ENCODE results near the gene TCL1B. TPM values are rescaled to one million over a fixed set of nuclear protein-coding genes. Genes with fewer than 3 reads are reported as not detected.

TCL1B gene
- total and polyA plus RNA-seq, 5 donors from 2014 or later: not detected

DNA sequence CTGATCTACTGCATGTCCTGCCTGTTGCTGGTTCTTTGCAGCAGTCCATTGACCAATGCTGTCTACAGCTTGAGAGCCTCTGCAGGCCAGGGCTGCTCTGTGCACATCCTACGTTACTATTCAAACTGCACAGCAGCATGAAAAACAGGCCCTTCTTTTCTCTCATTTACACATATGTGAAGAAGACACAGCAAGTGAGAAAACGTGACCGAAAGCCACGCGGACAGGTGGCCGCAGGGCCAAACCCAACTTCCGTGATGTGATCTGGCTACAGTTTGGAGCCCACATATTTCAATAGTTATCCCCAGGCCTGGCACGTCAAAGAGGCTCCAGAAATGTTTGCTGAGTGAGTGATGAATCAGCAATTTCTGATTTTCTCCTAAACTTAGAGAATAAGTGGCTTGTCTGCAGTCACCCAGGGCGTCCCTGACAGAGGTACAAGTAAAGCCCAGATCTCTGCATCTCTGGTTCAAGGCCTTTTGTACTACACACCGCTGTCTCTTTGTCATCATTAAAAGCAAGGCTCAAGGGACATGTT lies 17.9 kb upstream of the TCL1B start:
- no peak overlapping the region for H3K4me3 Mint-ChIP-seq
- H3K36me3 Mint-ChIP-seq: no peaks in the 10 kb centered on the region
- ATAC-seq (ENCODE audit: low read depth in 2 of 2) (no peak), DNase-seq (no peak)
- H3K4me1 Mint-ChIP-seq: no peaks in the 10 kb centered on the region
- Histone ChIP-seq H3K4me3 (ENCODE audit: low read depth, low read length) (no peak overlapping the region), H3K36me3 (ENCODE audit: control insufficient read depth, insufficient read depth, low read length) (no peaks in the 10 kb centered on the region), H3K27me3 (ENCODE audit: control insufficient read depth, insufficient read depth, low read length) (peaks cover 2% of the 10 kb centered on the region), H3K4me1 (ENCODE audit: control insufficient read depth, insufficient read depth, low read length, poor library complexity, severe bottlenecking) (no peaks in the 10 kb centered on the region), H3K27ac (ENCODE audit: insufficient read depth, low read length, poor library complexity, severe bottlenecking) (no peak overlapping the region), H3K9me3 (ENCODE audit: control insufficient read depth in 2 of 2, low read length in 2 of 2) (no peaks in the 10 kb centered on the region)
- H3K27me3 Mint-ChIP-seq: peaks cover 8% of the 10 kb centered on the region
- H3K27ac Mint-ChIP-seq: no peak overlapping the region
- H3K9me3 Mint-ChIP-seq: peaks cover 0 to 2% (median 0%) of the 10 kb centered on the region in 7 donors

GRCh38 chr14:95674613-95675012 lies 11.6 kb upstream of the TCL1B start:
- Histone ChIP-seq H3K4me3 (ENCODE audit: low read depth, low read length) (no peak overlapping the region), H3K4me1 (ENCODE audit: control insufficient read depth, insufficient read depth, low read length, poor library complexity, severe bottlenecking) (no peaks in the 10 kb centered on the region), H3K27ac (ENCODE audit: insufficient read depth, low read length, poor library complexity, severe bottlenecking) (no peak overlapping the region), H3K9me3 (ENCODE audit: control insufficient read depth in 2 of 2, low read length in 2 of 2) (no peaks in the 10 kb centered on the region), H3K27me3 (ENCODE audit: control insufficient read depth, insufficient read depth, low read length) (peaks cover 2% of the 10 kb centered on the region), H3K36me3 (ENCODE audit: control insufficient read depth, insufficient read depth, low read length) (no peaks in the 10 kb centered on the region)
- H3K36me3 Mint-ChIP-seq: no peaks in the 10 kb centered on the region
- ATAC-seq (ENCODE audit: low read depth in 2 of 2) (no peak), DNase-seq (no peak)
- peaks cover 0 to 5% (median 0%) of the 10 kb centered on the region in 7 donors for H3K9me3 Mint-ChIP-seq
- peaks cover 18% of the 10 kb centered on the region for H3K27me3 Mint-ChIP-seq
- H3K27ac Mint-ChIP-seq: no peak overlapping the region
- no peaks in the 10 kb centered on the region for H3K4me1 Mint-ChIP-seq
- H3K4me3 Mint-ChIP-seq: no peak overlapping the region

- Mint-ChIP-seq H3K36me3 (no peaks in the 10 kb centered on the region), H3K4me1 (no peaks in the 10 kb centered on the region), H3K27ac (no peak overlapping the region), H3K9me3 (peaks cover 0 to 5% (median 0%) of the 10 kb centered on the region in 7 donors), H3K27me3 (peaks cover 20% of the 10 kb centered on the region), H3K4me3 (no peak overlapping the region)
- no peak for DNase-seq
- no peak for ATAC-seq (ENCODE audit: low read depth in 2 of 2)
- H3K9me3 ChIP-seq (ENCODE audit: control insufficient read depth in 2 of 2, low read length in 2 of 2): no peaks in the 10 kb centered on the region
- no peak overlapping the region for H3K4me3 ChIP-seq (ENCODE audit: low read depth, low read length)
- peaks cover 2% of the 10 kb centered on the region for H3K27me3 ChIP-seq (ENCODE audit: control insufficient read depth, insufficient read depth, low read length)
- no peaks in the 10 kb centered on the region for H3K4me1 ChIP-seq (ENCODE audit: control insufficient read depth, insufficient read depth, low read length, poor library complexity, severe bottlenecking)
- H3K27ac ChIP-seq (ENCODE audit: insufficient read depth, low read length, poor library complexity, severe bottlenecking): no peak overlapping the region
- no peaks in the 10 kb centered on the region for H3K36me3 ChIP-seq (ENCODE audit: control insufficient read depth, insufficient read depth, low read length)
Observed at GRCh38 chr14:95675486-95675885, 10.7 kb upstream of the TCL1B start.

DNA sequence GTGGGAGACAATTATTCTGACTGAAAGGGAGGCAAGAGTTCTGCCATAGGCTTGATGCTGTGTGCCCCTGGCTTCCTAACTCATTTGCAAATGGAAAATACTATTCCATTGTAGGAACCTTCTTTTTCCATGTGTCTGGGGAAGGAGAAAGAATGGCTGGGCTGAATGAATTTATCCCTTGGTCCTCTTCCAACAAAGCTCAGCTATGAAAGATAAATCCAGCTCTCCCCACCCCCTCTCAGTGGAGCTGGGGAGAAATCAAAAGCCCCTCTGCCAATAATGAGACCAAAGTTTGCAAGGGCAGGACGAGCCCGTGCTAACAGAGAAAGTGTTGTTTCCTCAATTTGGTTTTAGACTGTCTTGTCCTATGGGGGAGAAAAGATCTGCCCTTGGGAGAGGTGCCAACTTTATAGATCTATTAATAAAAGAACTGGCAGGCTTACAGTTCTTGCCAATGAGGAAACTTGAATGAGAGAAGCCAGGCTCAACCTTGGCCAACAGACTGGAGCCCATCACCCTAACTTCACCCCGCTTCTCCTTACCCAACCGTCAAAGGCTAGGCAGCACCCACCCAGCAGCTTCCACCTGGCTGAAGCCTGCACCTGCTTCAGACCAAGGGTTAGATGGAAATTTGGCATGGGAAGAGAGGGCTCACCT lies 8.9 kb upstream of the TCL1B start:
- Histone ChIP-seq H3K4me3 (ENCODE audit: low read depth, low read length) (no peak overlapping the region), H3K9me3 (ENCODE audit: control insufficient read depth in 2 of 2, low read length in 2 of 2) (no peaks in the 10 kb centered on the region), H3K27ac (ENCODE audit: insufficient read depth, low read length, poor library complexity, severe bottlenecking) (no peak overlapping the region), H3K36me3 (ENCODE audit: control insufficient read depth, insufficient read depth, low read length) (no peaks in the 10 kb centered on the region), H3K4me1 (ENCODE audit: control insufficient read depth, insufficient read depth, low read length, poor library complexity, severe bottlenecking) (no peaks in the 10 kb centered on the region), H3K27me3 (ENCODE audit: control insufficient read depth, insufficient read depth, low read length) (peaks cover 2% of the 10 kb centered on the region)
- no peak overlapping the region for H3K4me3 Mint-ChIP-seq
- H3K27me3 Mint-ChIP-seq: peaks cover 17% of the 10 kb centered on the region
- DNase-seq (no peak), ATAC-seq (ENCODE audit: low read depth in 2 of 2) (no peak)
- H3K9me3 Mint-ChIP-seq: peaks cover 0 to 5% (median 0%) of the 10 kb centered on the region in 7 donors
- H3K27ac Mint-ChIP-seq: no peak overlapping the region
- H3K4me1 Mint-ChIP-seq: no peaks in the 10 kb centered on the region
- H3K36me3 Mint-ChIP-seq: no peaks in the 10 kb centered on the region

- no peaks in the 10 kb centered on the region for H3K4me1 Mint-ChIP-seq
- no peak for DNase-seq
- H3K9me3 Mint-ChIP-seq: peaks cover 0 to 5% (median 0%) of the 10 kb centered on the region in 7 donors
- no peaks in the 10 kb centered on the region for H3K36me3 Mint-ChIP-seq
- Histone ChIP-seq H3K36me3 (ENCODE audit: control insufficient read depth, insufficient read depth, low read length) (no peaks in the 10 kb centered on the region), H3K9me3 (ENCODE audit: control insufficient read depth in 2 of 2, low read length in 2 of 2) (no peaks in the 10 kb centered on the region), H3K4me1 (ENCODE audit: control insufficient read depth, insufficient read depth, low read length, poor library complexity, severe bottlenecking) (no peaks in the 10 kb centered on the region), H3K4me3 (ENCODE audit: low read depth, low read length) (no peak overlapping the region), H3K27ac (ENCODE audit: insufficient read depth, low read length, poor library complexity, severe bottlenecking) (no peak overlapping the region), H3K27me3 (ENCODE audit: control insufficient read depth, insufficient read depth, low read length) (no peaks in the 10 kb centered on the region)
- no peak for ATAC-seq (ENCODE audit: low read depth in 2 of 2)
- peaks cover 18% of the 10 kb centered on the region for H3K27me3 Mint-ChIP-seq
- H3K4me3 Mint-ChIP-seq: no peak overlapping the region
- H3K27ac Mint-ChIP-seq: no peak overlapping the region
Observed at GRCh38 chr14:95679148-95679815, 6.9 kb upstream of the TCL1B start.

- H3K4me3 Mint-ChIP-seq: no peak overlapping the region
- Histone ChIP-seq H3K4me3 (ENCODE audit: low read depth, low read length) (no peak overlapping the region), H3K36me3 (ENCODE audit: control insufficient read depth, insufficient read depth, low read length) (no peaks in the 10 kb centered on the region), H3K27me3 (ENCODE audit: control insufficient read depth, insufficient read depth, low read length) (no peaks in the 10 kb centered on the region), H3K9me3 (ENCODE audit: control insufficient read depth in 2 of 2, low read length in 2 of 2) (no peaks in the 10 kb centered on the region), H3K27ac (ENCODE audit: insufficient read depth, low read length, poor library complexity, severe bottlenecking) (no peak overlapping the region), H3K4me1 (ENCODE audit: control insufficient read depth, insufficient read depth, low read length, poor library complexity, severe bottlenecking) (no peaks in the 10 kb centered on the region)
- peaks cover 18% of the 10 kb centered on the region for H3K27me3 Mint-ChIP-seq
- no peaks in the 10 kb centered on the region for H3K4me1 Mint-ChIP-seq
- ATAC-seq (ENCODE audit: low read depth in 2 of 2) (no peak), DNase-seq (no peak)
- H3K9me3 Mint-ChIP-seq: peaks cover 0 to 5% (median 0%) of the 10 kb centered on the region in 7 donors
- no peaks in the 10 kb centered on the region for H3K36me3 Mint-ChIP-seq
- no peak overlapping the region for H3K27ac Mint-ChIP-seq
Observed at GRCh38 chr14:95679998-95680735, 6.1 kb upstream of the TCL1B start.

DNA sequence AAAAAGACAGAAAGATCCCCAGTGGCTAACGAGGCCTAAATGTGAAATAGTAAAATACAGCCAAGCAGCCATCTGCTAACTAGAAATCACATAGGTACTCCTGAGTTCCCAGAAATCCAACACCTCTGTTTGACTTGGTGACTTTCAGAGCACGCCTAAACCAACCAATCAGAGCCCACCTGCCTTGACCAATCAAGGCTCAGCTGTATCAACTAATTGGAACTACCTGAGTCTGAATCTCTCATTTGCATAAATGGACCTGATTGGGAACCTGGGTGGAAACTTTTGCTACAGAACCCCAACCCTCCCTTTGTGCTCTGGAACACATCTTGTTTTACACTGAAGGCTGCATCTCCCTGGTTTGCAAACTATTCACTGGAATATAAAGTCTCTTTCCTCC lies 5.1 kb upstream of the TCL1B start:
- Histone ChIP-seq H3K4me1 (ENCODE audit: control insufficient read depth, insufficient read depth, low read length, poor library complexity, severe bottlenecking) (no peaks in the 10 kb centered on the region), H3K27me3 (ENCODE audit: control insufficient read depth, insufficient read depth, low read length) (no peaks in the 10 kb centered on the region), H3K36me3 (ENCODE audit: control insufficient read depth, insufficient read depth, low read length) (no peaks in the 10 kb centered on the region), H3K27ac (ENCODE audit: insufficient read depth, low read length, poor library complexity, severe bottlenecking) (no peak overlapping the region), H3K9me3 (ENCODE audit: control insufficient read depth in 2 of 2, low read length in 2 of 2) (no peaks in the 10 kb centered on the region), H3K4me3 (ENCODE audit: low read depth, low read length) (no peak overlapping the region)
- no peak for DNase-seq
- Mint-ChIP-seq H3K27ac (no peak overlapping the region), H3K9me3 (peaks cover 0 to 3% (median 0%) of the 10 kb centered on the region in 7 donors), H3K4me1 (no peaks in the 10 kb centered on the region), H3K4me3 (no peak overlapping the region), H3K27me3 (peaks cover 18% of the 10 kb centered on the region), H3K36me3 (no peaks in the 10 kb centered on the region)
- no peak for ATAC-seq (ENCODE audit: low read depth in 2 of 2)
